SK-N-SH (cell line): ENCODE data around the gene EPGN. TPM values are rescaled to one million over a fixed set of nuclear protein-coding genes. Genes with fewer than 3 reads are reported as not detected.
A peak's percentile ranks its signal among the peaks of the same experiment; 100 is the strongest.

Experiments used
- CTCF ChIA-PET: fragments of 300-600, 350-600 bp; formaldehyde crosslinking; extraction: SDS; loops from one replicate; lab custom pipeline; 2021; lab: Yijun Ruan, JAX
- POLR2A ChIA-PET: fragments of 350-600 bp; sonication (Branson Sonifier 250); formaldehyde crosslinking; extraction: SDS; loops from one replicate; lab custom pipeline; 2020; ENCODE audit warnings: antibody characterized with exemption, inconsistent platforms; lab: Yijun Ruan, JAX
- DNase-seq: peaks from one replicate; pipeline ENCODE4 v3.0.0; 2012
- H2AFZ ChIP-seq: fragments of 200-600 bp; sonication (generic); 2 replicates; pipeline ENCODE4 v1.8.1; 2016; ENCODE audit warnings: antibody characterized with exemption, mild to moderate bottlenecking, low read depth
- H3F3A ChIP-seq: fragments of 200-600 bp; sonication (generic); replicated peaks from 2 replicates; pipeline ENCODE3; 2016; ENCODE audit warnings: antibody characterized with exemption, mild to moderate bottlenecking; ENCODE audit not compliant: insufficient read depth
- H3K27ac ChIP-seq, 2 experiments: fragments of 200-500 bp in 1 of 2; fragments of 200-600 bp in 1 of 2; sonication (Bioruptor generic) in 1 of 2; sonication (generic), shearing (Covaris generic) in 1 of 2; 2 replicates each; pipeline versions ENCODE4 v1.5.1 to v1.6.1; 2014 to 2016; ENCODE audit warnings: low read depth in 2 of 2, inconsistent platforms in 1 of 2, low read length in 1 of 2, mild to moderate bottlenecking in 1 of 2, mixed read lengths in 1 of 2
- H3K27me3 ChIP-seq: fragments of 200-600 bp; sonication (generic), shearing (Covaris generic); 2 replicates; pipeline ENCODE4 v1.6.1; 2016; ENCODE audit warnings: mixed run types; ENCODE audit not compliant: insufficient read depth
- H3K36me3 ChIP-seq, 2 experiments: fragments of 200-500 bp in 1 of 2; fragments of 200-600 bp in 1 of 2; sonication (Bioruptor generic) in 1 of 2; sonication (generic) in 1 of 2; replicated peaks in 1 of 2; 2 replicates each; pipeline versions ENCODE3 to v1.5.1; 2014 to 2016; ENCODE audit warnings: low read length in 1 of 2, mild to moderate bottlenecking in 1 of 2; ENCODE audit not compliant: insufficient read depth in 2 of 2, control insufficient read depth in 1 of 2
- H3K4me1 ChIP-seq, 2 experiments: fragments of 200-500 bp in 1 of 2; fragments of 200-600 bp in 1 of 2; sonication (Bioruptor generic) in 1 of 2; sonication (generic), shearing (Covaris generic) in 1 of 2; 2 replicates each; pipeline versions ENCODE4 v1.5.1 to v1.6.1; 2014 to 2016; ENCODE audit warnings: low read depth in 1 of 2, low read length in 1 of 2, mixed run types in 1 of 2; ENCODE audit not compliant: insufficient read depth in 2 of 2, control insufficient read depth in 1 of 2
- H3K4me2 ChIP-seq: fragments of 200-600 bp; sonication (generic), shearing (Covaris generic); 2 replicates; pipeline ENCODE4 v1.6.1; 2017; ENCODE audit warnings: mixed run types
- H3K4me3 ChIP-seq, 2 experiments: fragments of 200-500 bp in 1 of 2; fragments of 200-600 bp in 1 of 2; sonication (Bioruptor generic) in 1 of 2; sonication (generic), shearing (Covaris generic) in 1 of 2; 2 replicates each; pipeline versions ENCODE4 v1.5.1 to v1.8.1; 2014 to 2016; ENCODE audit warnings: low read depth in 2 of 2, inconsistent platforms in 1 of 2, low read length in 1 of 2, mild to moderate bottlenecking in 1 of 2, mixed read lengths in 1 of 2, moderate library complexity in 1 of 2
- H3K79me2 ChIP-seq: fragments of 200-600 bp; sonication (generic); 2 replicates; pipeline ENCODE4 v1.8.1; 2017; ENCODE audit warnings: mild to moderate bottlenecking; ENCODE audit not compliant: insufficient read depth
- H3K9ac ChIP-seq: fragments of 200-600 bp; sonication (generic); 2 replicates; pipeline ENCODE4 v1.6.1; 2017; ENCODE audit warnings: mixed run types
- H3K9me2 ChIP-seq: fragments of 200-600 bp; sonication (generic); 2 replicates; pipeline ENCODE4 v1.6.1; 2017; ENCODE audit warnings: mixed run types
- H3K9me3 ChIP-seq: fragments of 200-600 bp; sonication (generic); 2 replicates; pipeline ENCODE4 v1.6.1; 2017; ENCODE audit warnings: mixed run types, mild to moderate bottlenecking, moderate library complexity
- H4K20me1 ChIP-seq: fragments of 200-600 bp; sonication (generic); 2 replicates; pipeline ENCODE4 v1.6.1; 2017; ENCODE audit warnings: mild to moderate bottlenecking, mixed run types; ENCODE audit not compliant: insufficient read depth
- ELF1 ChIP-seq: IDR thresholded peaks from 2 replicates; pipeline ENCODE4 v1.4.0; 2012
- EZH2phosphoT487 ChIP-seq: fragments of 200-600 bp; sonication (generic); IDR thresholded peaks from 2 replicates; pipeline ENCODE4 v1.6.1; 2017; ENCODE audit warnings: low read depth, mixed run types, mild to moderate bottlenecking, antibody characterized with exemption, moderate library complexity, borderline replicate concordance
- FOXM1 ChIP-seq: IDR thresholded peaks from 2 replicates; pipeline ENCODE4 v1.4.0; 2012; ENCODE audit warnings: low read depth, mild to moderate bottlenecking
- GABPA ChIP-seq: IDR thresholded peaks from 2 replicates; pipeline ENCODE4 v1.4.0; 2012; ENCODE audit warnings: low read depth, mild to moderate bottlenecking
- JUND ChIP-seq: IDR thresholded peaks from 2 replicates; pipeline ENCODE4 v1.4.0; 2012
- MXI1 ChIP-seq: IDR thresholded peaks from 2 replicates; pipeline ENCODE4 v1.6.1; 2012; ENCODE audit warnings: mild to moderate bottlenecking, low read depth, low read length, improper control_type of control experiment
- NFIC ChIP-seq: IDR thresholded peaks from 2 replicates; pipeline ENCODE4 v1.4.0; 2012; ENCODE audit warnings: borderline replicate concordance
- NRF1 ChIP-seq: IDR thresholded peaks from 2 replicates; pipeline ENCODE4 v1.6.1; 2012; ENCODE audit warnings: low read depth, mild to moderate bottlenecking, low read length
- RCOR1 ChIP-seq: fragments of 150-350 bp; IDR thresholded peaks from 2 replicates; pipeline ENCODE4 v1.6.1; 2017; ENCODE audit warnings: antibody characterized with exemption, low read length
- RFX5 ChIP-seq: IDR thresholded peaks from 2 replicates; pipeline ENCODE4 v1.6.1; 2012; ENCODE audit warnings: mild to moderate bottlenecking, improper control_type of control experiment, low read length
- SIN3A ChIP-seq: IDR thresholded peaks from 2 replicates; pipeline ENCODE4 v1.6.1; 2012; ENCODE audit warnings: low read depth, mild to moderate bottlenecking, low read length, moderate library complexity, borderline replicate concordance
- SMC3 ChIP-seq: IDR thresholded peaks from 2 replicates; pipeline ENCODE4 v1.6.1; 2012; ENCODE audit warnings: low read depth, low read length, improper control_type of control experiment
- TCF12 ChIP-seq: IDR thresholded peaks from 2 replicates; pipeline ENCODE4 v1.4.0; 2012
- WGBS: methylation state at CpG from one replicate; pipeline ENCODE4 v1.1.6; 2017; ENCODE audit warnings: low lambda C conversion rate; 5-methylcytosine and 5-hydroxymethylcytosine counted together
- polyA plus RNA-seq, 3 experiments: library from polyadenylated mRNA; depleted of rRNA; stranded (reverse); fragments of >200 nt; gene quantifications; 2 replicates each; pipeline ENCODE4 v1.2.3, GENCODE V29; 2012
- TF ChIP-seq, protein P1 (sequence below): fragments of 150-350 bp; IDR thresholded peaks from 2 replicates; pipeline ENCODE4 v1.6.1; 2016; ENCODE audit warnings: mild to moderate bottlenecking, low read depth, low read length
- TF ChIP-seq, protein P2 (sequence below): fragments of 150-350 bp; IDR thresholded peaks from 2 replicates; pipeline ENCODE4 v1.6.1; 2017; ENCODE audit warnings: antibody characterized with exemption, low read length, low read depth, borderline replicate concordance
- TF ChIP-seq, protein P3 (sequence below): IDR thresholded peaks from 2 replicates; pipeline ENCODE4 v1.4.0; 2012; ENCODE audit warnings: low read depth, borderline replicate concordance
- TF ChIP-seq, protein P4 (sequence below): IDR thresholded peaks from 2 replicates; pipeline ENCODE4 v1.4.0; 2012; ENCODE audit warnings: low read depth, borderline replicate concordance

EPGN gene
- polyA plus RNA-seq, 1 of the 3 experiments (the other 2 are of a cell fraction): 0.23 TPM

DNA sequence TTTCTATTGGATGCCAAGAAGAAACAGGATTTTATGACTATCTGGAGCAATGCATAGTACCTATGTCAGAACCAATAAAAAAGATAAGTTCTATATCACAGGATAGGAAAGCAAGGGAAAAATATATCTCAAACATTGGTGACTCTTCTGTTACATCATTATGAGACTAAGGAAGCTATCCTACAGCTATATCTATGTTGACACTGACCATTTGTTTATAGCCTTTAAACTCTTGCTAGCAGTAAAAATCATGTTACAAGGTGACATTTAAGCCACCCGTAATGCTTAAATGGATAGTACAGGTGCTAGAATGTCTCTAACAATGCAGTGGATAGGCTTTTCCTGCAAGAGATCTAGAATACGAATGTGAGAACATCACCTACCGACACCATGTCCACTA lies 28.6 kb upstream of the EPGN start:
- H3K27me3 ChIP-seq: no peaks in the 10 kb centered on the region
- H3K36me3 ChIP-seq: no peaks in the 10 kb centered on the region
- H3K9me2 ChIP-seq: no peaks in the 10 kb centered on the region
- H3K4me3 ChIP-seq: no peak overlapping the region
- no peaks in the 10 kb centered on the region for H3K79me2 ChIP-seq
- H3K27ac ChIP-seq: no peak overlapping the region
- H3K4me2 ChIP-seq: no peak overlapping the region
- H4K20me1 ChIP-seq: peaks cover 7% of the 10 kb centered on the region; the same call in 1 of the 2 replicates
- H3K9me3 ChIP-seq: no peaks in the 10 kb centered on the region
- POLR2A ChIA-PET: no interaction called here
- H3K4me1 ChIP-seq: 0 out of 4 replicates have a peak, but pooled peaks cover 0 to 3% of the 10 kb centered on the region in 2 experiments
- H2AFZ ChIP-seq: no peak overlapping the region
- DNase-seq: no peak
- peaks cover 15% of the 10 kb centered on the region for H3F3A ChIP-seq
- 81% methylated on average over 3 of the region's 3 CpGs for WGBS
- H3K9ac ChIP-seq: no peak overlapping the region
- CTCF ChIA-PET: interaction anchor here (0.6 to 1.1 kb wide), 2 partner anchors 52 to 396 kb away, joined by 3 read pairs; no protein-coding TSS in a partner anchor
- TF ChIP-seq RFX5: no peak
- TF ChIP-seq FOXM1: no peak
- TF ChIP-seq, protein P1, sequence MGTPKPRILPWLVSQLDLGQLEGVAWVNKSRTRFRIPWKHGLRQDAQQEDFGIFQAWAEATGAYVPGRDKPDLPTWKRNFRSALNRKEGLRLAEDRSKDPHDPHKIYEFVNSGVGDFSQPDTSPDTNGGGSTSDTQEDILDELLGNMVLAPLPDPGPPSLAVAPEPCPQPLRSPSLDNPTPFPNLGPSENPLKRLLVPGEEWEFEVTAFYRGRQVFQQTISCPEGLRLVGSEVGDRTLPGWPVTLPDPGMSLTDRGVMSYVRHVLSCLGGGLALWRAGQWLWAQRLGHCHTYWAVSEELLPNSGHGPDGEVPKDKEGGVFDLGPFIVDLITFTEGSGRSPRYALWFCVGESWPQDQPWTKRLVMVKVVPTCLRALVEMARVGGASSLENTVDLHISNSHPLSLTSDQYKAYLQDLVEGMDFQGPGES: no peak
- no peak for TF ChIP-seq EZH2phosphoT487
- TF ChIP-seq, protein P2, sequence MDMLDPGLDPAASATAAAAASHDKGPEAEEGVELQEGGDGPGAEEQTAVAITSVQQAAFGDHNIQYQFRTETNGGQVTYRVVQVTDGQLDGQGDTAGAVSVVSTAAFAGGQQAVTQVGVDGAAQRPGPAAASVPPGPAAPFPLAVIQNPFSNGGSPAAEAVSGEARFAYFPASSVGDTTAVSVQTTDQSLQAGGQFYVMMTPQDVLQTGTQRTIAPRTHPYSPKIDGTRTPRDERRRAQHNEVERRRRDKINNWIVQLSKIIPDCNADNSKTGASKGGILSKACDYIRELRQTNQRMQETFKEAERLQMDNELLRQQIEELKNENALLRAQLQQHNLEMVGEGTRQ: no peak
- TF ChIP-seq MXI1: no peak
- TF ChIP-seq SIN3A: no peak
- TF ChIP-seq, protein P3, sequence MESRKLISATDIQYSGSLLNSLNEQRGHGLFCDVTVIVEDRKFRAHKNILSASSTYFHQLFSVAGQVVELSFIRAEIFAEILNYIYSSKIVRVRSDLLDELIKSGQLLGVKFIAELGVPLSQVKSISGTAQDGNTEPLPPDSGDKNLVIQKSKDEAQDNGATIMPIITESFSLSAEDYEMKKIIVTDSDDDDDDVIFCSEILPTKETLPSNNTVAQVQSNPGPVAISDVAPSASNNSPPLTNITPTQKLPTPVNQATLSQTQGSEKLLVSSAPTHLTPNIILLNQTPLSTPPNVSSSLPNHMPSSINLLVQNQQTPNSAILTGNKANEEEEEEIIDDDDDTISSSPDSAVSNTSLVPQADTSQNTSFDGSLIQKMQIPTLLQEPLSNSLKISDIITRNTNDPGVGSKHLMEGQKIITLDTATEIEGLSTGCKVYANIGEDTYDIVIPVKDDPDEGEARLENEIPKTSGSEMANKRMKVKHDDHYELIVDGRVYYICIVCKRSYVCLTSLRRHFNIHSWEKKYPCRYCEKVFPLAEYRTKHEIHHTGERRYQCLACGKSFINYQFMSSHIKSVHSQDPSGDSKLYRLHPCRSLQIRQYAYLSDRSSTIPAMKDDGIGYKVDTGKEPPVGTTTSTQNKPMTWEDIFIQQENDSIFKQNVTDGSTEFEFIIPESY: no peak
- TF ChIP-seq RCOR1: no peak
- no peak for TF ChIP-seq JUND
- TF ChIP-seq ELF1: no peak
- TF ChIP-seq, protein P4, sequence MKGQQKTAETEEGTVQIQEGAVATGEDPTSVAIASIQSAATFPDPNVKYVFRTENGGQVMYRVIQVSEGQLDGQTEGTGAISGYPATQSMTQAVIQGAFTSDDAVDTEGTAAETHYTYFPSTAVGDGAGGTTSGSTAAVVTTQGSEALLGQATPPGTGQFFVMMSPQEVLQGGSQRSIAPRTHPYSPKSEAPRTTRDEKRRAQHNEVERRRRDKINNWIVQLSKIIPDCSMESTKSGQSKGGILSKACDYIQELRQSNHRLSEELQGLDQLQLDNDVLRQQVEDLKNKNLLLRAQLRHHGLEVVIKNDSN: no peak
- TF ChIP-seq TCF12: no peak

DNA sequence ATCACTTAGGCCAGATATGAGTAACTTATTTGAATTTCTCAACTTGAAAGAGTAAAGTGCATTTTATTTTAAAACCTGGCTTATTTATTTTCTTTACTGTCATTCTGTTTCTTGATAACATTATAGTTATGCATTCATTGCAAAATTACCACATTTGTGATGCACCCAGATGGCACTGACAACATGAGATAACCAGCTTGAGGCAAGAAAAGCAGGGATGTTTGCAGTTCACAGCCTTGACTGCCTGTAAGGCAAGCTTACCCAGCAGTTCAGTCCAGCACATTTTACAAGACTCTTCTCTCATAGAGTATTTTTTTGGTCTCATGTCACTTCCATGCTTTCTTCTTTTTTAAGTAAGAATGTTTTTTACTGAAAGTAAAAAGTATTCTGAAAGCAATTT lies 25.3 kb upstream of the EPGN start:
- Histone ChIP-seq H3K9ac (no peak overlapping the region), H3K79me2 (no peaks in the 10 kb centered on the region), H3K27ac (peak overlapping the region in 1 of 2 experiments; percentile 77; a peak in 2 of 4 replicates), H3K27me3 (no peaks in the 10 kb centered on the region), H4K20me1 (peaks cover 7% of the 10 kb centered on the region; the same call in 1 of the 2 replicates), H2AFZ (no peak overlapping the region), H3F3A (peaks cover 16% of the 10 kb centered on the region), H3K9me2 (no peaks in the 10 kb centered on the region), H3K4me3 (no peak overlapping the region), H3K9me3 (no peaks in the 10 kb centered on the region), H3K4me2 (no peak overlapping the region), H3K36me3 (no peaks in the 10 kb centered on the region), H3K4me1 (0 out of 4 replicates have a peak, but pooled peaks cover 0 to 3% of the 10 kb centered on the region in 2 experiments)
- TF ChIP-seq GABPA: no peak
- no peak for TF ChIP-seq NRF1
- TF ChIP-seq SMC3: no peak
- TF ChIP-seq NFIC: no peak
- TF ChIP-seq EZH2phosphoT487: no peak
- TF ChIP-seq, protein P1: no peak
- DNase-seq: no peak
- POLR2A ChIA-PET: no interaction called here
- CTCF ChIA-PET: no interaction called here
